ENCODE data around the gene CALY.

DNA sequence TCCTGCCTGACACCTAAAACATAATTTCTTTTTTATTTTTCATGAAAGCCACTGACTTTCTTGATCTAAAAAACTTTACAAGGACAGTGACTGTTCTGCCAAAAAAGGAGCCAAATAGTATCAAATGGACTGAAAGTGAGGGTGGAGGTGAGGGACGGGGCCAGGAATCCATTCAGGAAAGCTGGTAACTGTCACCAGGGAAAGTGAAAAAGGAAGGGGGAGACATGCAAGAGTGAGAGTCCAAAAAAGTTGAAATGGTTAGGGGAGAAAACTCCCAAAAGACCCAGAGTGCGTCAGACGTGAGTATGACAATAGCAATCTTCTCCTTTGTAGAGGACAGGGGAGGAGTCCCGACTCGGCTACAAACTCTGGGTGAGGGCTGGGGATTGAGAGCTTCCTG lies 7.5 kb upstream of the CALY start:
- no peak for TF ChIP-seq EZH2 (IDR thresholded peaks at IDR 0.05; ENCODE audit: borderline replicate concordance, low read length)
- TF ChIP-seq, protein P1, sequence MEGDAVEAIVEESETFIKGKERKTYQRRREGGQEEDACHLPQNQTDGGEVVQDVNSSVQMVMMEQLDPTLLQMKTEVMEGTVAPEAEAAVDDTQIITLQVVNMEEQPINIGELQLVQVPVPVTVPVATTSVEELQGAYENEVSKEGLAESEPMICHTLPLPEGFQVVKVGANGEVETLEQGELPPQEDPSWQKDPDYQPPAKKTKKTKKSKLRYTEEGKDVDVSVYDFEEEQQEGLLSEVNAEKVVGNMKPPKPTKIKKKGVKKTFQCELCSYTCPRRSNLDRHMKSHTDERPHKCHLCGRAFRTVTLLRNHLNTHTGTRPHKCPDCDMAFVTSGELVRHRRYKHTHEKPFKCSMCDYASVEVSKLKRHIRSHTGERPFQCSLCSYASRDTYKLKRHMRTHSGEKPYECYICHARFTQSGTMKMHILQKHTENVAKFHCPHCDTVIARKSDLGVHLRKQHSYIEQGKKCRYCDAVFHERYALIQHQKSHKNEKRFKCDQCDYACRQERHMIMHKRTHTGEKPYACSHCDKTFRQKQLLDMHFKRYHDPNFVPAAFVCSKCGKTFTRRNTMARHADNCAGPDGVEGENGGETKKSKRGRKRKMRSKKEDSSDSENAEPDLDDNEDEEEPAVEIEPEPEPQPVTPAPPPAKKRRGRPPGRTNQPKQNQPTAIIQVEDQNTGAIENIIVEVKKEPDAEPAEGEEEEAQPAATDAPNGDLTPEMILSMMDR (conservative IDR thresholded peaks at IDR 0.05 in 1 of 2, IDR thresholded peaks at IDR 0.05 in 1 of 2; ENCODE audit: extremely low read depth in 1 of 2, insufficient read depth in 1 of 2, low read depth in 1 of 2, low read length in 2 of 2) = no peak
